NT2/D1 (cell line): ENCODE measurements around the gene SF3B6.
"Not testable (repeated sequence)": the region's sequence is repeated elsewhere in the genome, so short reads cannot be mapped to it uniquely, and the experiment has no call there.

Experiments
- DNase-seq: peaks from one replicate; pipeline ENCODE4 v3.0.0-alpha.2; 2011; ENCODE audit warnings: low read depth, low spot score
- H3K27me3 ChIP-seq: 2 replicates; pipeline ENCODE4 v1.6.0; 2011; ENCODE audit warnings: mild to moderate bottlenecking; ENCODE audit not compliant: insufficient read length, insufficient read depth
- H3K36me3 ChIP-seq: 2 replicates; pipeline ENCODE4 v1.6.1; 2011; ENCODE audit warnings: mild to moderate bottlenecking, low read length, mixed read lengths; ENCODE audit not compliant: insufficient read depth, insufficient read length
- H3K4me1 ChIP-seq: 2 replicates; pipeline ENCODE4 v1.5.1; 2011; ENCODE audit not compliant: insufficient read depth, insufficient read length
- H3K4me3 ChIP-seq: 2 replicates; pipeline ENCODE4 v1.5.1; 2011; ENCODE audit warnings: low read depth; ENCODE audit not compliant: insufficient read length
- H3K9ac ChIP-seq: 2 replicates; pipeline ENCODE4 v1.6.0; 2011; ENCODE audit warnings: low read depth; ENCODE audit not compliant: insufficient read length
- H3K9me3 ChIP-seq: 2 replicates; pipeline ENCODE4 v1.5.1; 2011; ENCODE audit warnings: mild to moderate bottlenecking, low read length; ENCODE audit not compliant: insufficient read depth
- SUZ12 ChIP-seq: IDR thresholded peaks from 2 replicates; pipeline ENCODE4 v1.6.1; 2011; ENCODE audit not compliant: insufficient read length, insufficient read depth; ENCODE audit errors: extremely low read depth
- YY1 ChIP-seq: IDR thresholded peaks from 2 replicates; pipeline ENCODE4 v1.6.1; 2011; ENCODE audit not compliant: insufficient read length, insufficient read depth
- ZNF274 ChIP-seq: IDR thresholded peaks from 2 replicates; pipeline ENCODE4 v1.6.1; 2011; ENCODE audit warnings: mild to moderate bottlenecking, low read depth, low read length

SF3B6 gene

GRCh38 chr2:24104906-24105305 lies 28.8 kb upstream of the SF3B6 start:
- H3K9ac ChIP-seq = no peak overlapping the region
- H3K9me3 ChIP-seq = no peaks in the 10 kb centered on the region
- no peak for DNase-seq
- no peak for TF ChIP-seq SUZ12
- H3K4me1 ChIP-seq = no peaks in the 10 kb centered on the region
- no peak overlapping the region for H3K4me3 ChIP-seq
- no peaks in the 10 kb centered on the region for H3K27me3 ChIP-seq
- H3K36me3 ChIP-seq = no peaks in the 10 kb centered on the region

DNA sequence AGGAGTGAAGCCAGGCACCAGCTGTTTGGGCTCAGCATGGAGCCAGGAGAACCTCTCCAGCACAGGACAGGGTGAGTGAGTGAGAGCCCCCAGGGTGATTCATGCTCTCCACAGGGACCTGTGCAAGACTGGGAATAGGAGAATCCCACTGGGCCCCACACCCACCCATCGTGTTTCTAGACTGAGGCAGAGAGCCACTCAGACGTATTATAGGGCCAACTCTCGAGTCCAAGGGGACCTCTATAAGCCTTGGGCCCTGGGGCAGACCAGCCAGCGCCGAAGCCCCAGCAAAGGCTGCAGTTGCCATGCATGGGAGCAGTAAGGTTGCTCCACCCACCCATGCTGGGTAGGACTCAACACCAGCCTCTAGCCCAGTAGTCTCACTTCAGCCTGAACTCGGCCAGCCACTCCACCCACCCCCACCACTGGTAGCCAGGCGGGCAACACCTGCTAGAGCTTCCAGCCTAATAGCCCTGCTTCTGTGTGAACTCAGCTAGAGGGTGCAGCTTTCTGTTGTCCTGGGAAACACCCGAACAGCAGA lies 28.1 kb upstream of the SF3B6 start:
- no peak overlapping the region for H3K9ac ChIP-seq
- H3K27me3 ChIP-seq = no peaks in the 10 kb centered on the region
- H3K36me3 ChIP-seq = no peaks in the 10 kb centered on the region
- H3K4me1 ChIP-seq = no peaks in the 10 kb centered on the region
- no peak for TF ChIP-seq SUZ12
- TF ChIP-seq YY1 = no peak
- TF ChIP-seq ZNF274 = no peak
- no peak overlapping the region for H3K4me3 ChIP-seq
- no peak for DNase-seq
- no peaks in the 10 kb centered on the region for H3K9me3 ChIP-seq

- no peaks in the 10 kb centered on the region for H3K9me3 ChIP-seq
- no peak overlapping the region for H3K4me3 ChIP-seq
- no peaks in the 10 kb centered on the region for H3K4me1 ChIP-seq
- DNase-seq = no peak
- no peaks in the 10 kb centered on the region for H3K36me3 ChIP-seq
- H3K9ac ChIP-seq = no peak overlapping the region
- H3K27me3 ChIP-seq = no peaks in the 10 kb centered on the region
- TF ChIP-seq YY1 (no peak), ZNF274 (no peak), SUZ12 (no peak)
Measured at GRCh38 chr2:24102677-24103076, 26.6 kb upstream of the SF3B6 start.

DNA sequence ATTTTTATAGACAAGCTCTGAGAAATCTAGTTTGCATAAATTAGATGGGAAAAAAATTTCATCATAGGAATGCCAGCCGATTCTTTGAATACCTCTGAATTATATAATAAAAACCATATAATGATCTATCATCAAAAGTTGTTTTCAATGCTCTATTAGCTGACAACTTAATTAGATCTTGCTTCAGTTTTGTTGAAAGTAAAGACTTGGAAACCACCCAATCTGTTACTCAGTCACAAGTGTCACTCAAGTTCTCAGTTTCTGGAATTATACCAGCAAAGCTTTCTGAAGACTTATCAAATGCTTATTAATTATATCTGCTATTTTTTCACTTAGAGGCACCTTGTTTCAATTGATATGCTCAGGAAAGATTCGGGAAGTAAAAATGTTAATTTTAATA lies 25.9 kb upstream of the SF3B6 start:
- H3K9me3 ChIP-seq = no peaks in the 10 kb centered on the region
- DNase-seq = no peak
- TF ChIP-seq SUZ12 = no peak
- TF ChIP-seq YY1 = no peak
- no peak for TF ChIP-seq ZNF274

GRCh38 chr2:24100732-24101131 lies 24.6 kb upstream of the SF3B6 start:
- not testable (repeated sequence) for DNase-seq, H3K27me3 ChIP-seq, H3K4me1 ChIP-seq, H3K9ac ChIP-seq, H3K36me3 ChIP-seq, H3K9me3 ChIP-seq, H3K4me3 ChIP-seq

More for the DNA sequence above, 25.9 kb upstream of the SF3B6 start:
- H3K9ac ChIP-seq = no peak overlapping the region
- H3K27me3 ChIP-seq = no peaks in the 10 kb centered on the region
- H3K36me3 ChIP-seq = no peaks in the 10 kb centered on the region
- H3K4me3 ChIP-seq = no peak overlapping the region
- no peaks in the 10 kb centered on the region for H3K4me1 ChIP-seq

- H3K9ac ChIP-seq = not testable (repeated sequence)
Measured at GRCh38 chr2:24095171-24095677, 19.1 kb upstream of the SF3B6 start.

GRCh38 chr2:24093270-24093669 lies 17.1 kb upstream of the SF3B6 start:
- H3K4me3 ChIP-seq, H3K4me1 ChIP-seq, H3K36me3 ChIP-seq, H3K27me3 ChIP-seq, H3K9ac ChIP-seq, DNase-seq, H3K9me3 ChIP-seq: not testable (repeated sequence)

More at GRCh38 chr2:24095171-24095677, 19.1 kb upstream of the SF3B6 start:
- H3K4me1 ChIP-seq, H3K27me3 ChIP-seq, H3K36me3 ChIP-seq, H3K4me3 ChIP-seq, H3K9me3 ChIP-seq: not testable (repeated sequence)
- peak; percentile 32 for DNase-seq

DNA sequence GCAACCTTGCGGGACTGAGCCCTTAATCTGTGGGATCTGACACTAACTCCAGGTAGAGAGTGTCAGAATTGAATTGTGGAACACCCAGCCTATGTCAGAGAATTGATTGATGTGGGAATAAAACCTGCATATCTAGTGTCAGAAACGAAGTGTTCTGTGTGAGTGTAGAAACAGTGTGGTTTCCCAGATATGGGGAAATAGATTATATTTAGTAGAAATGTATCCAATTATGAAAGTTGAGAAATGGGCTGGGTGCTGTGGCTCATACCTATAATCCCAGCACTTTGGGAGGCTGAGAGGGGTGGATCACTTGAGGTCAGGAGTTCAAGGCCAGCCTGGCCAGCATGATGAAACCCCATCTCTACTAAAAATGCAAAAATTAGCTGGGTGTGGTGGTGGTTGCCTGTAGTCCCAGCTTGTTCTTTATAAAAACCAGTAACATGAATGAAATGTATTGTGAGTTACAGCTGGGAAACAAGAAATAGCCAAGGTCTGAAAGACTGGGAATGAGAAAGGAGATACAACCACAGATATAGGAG lies 12.8 kb upstream of the SF3B6 start:
- H3K4me1 ChIP-seq = no peaks in the 10 kb centered on the region
- no peak overlapping the region for H3K4me3 ChIP-seq
- H3K27me3 ChIP-seq = no peaks in the 10 kb centered on the region
- H3K9ac ChIP-seq = no peak overlapping the region
- H3K36me3 ChIP-seq = no peaks in the 10 kb centered on the region
- no peaks in the 10 kb centered on the region for H3K9me3 ChIP-seq
- DNase-seq = no peak
- TF ChIP-seq ZNF274 (no peak), YY1 (no peak), SUZ12 (no peak)
